Nephron (organoid): Measurements from ENCODE around the gene DIP2C.
A peak's percentile ranks its signal among the peaks of the same experiment; 100 is the strongest.
"Not testable (repeated sequence)": the region's sequence is repeated elsewhere in the genome, so short reads cannot be mapped to it uniquely, and the experiment has no call there.

Experiments
- H3K27ac Mint-ChIP-seq, 3 experiments: 2 replicates each; pipeline ENCODE4 v1.8.0; 2020; ENCODE audit warnings: mixed read lengths in 3 of 3, mild to moderate bottlenecking in 2 of 3, moderate library complexity in 1 of 3
- H3K27me3 Mint-ChIP-seq: 2 replicates; pipeline ENCODE4 v1.8.0; 2021; ENCODE audit warnings: low read depth, mild to moderate bottlenecking, moderate library complexity, mixed read lengths
- H3K36me3 Mint-ChIP-seq: 2 replicates; pipeline ENCODE4 v1.8.0; 2020; ENCODE audit warnings: low read depth, mixed read lengths
- H3K4me1 Mint-ChIP-seq: 2 replicates; pipeline ENCODE4 v1.8.0; 2020; ENCODE audit warnings: mixed read lengths
- H3K4me3 Mint-ChIP-seq, 3 experiments: 2 replicates each; pipeline ENCODE4 v1.8.0; 2020; ENCODE audit warnings: mild to moderate bottlenecking in 3 of 3, mixed read lengths in 3 of 3, moderate library complexity in 2 of 3
- H3K9me3 Mint-ChIP-seq: 2 replicates; pipeline ENCODE4 v1.8.0; 2020; ENCODE audit warnings: mixed read lengths
- TF ChIP-seq, protein P1 (sequence below), 3 experiments: fragments of 200-600 bp; sonication (generic); IDR thresholded peaks; one replicate each; pipeline ENCODE4 v1.5.0; 2021; ENCODE audit warnings: antibody characterized with exemption in 3 of 3; ENCODE audit not compliant: unreplicated experiment in 3 of 3

Gene DIP2C

DNA sequence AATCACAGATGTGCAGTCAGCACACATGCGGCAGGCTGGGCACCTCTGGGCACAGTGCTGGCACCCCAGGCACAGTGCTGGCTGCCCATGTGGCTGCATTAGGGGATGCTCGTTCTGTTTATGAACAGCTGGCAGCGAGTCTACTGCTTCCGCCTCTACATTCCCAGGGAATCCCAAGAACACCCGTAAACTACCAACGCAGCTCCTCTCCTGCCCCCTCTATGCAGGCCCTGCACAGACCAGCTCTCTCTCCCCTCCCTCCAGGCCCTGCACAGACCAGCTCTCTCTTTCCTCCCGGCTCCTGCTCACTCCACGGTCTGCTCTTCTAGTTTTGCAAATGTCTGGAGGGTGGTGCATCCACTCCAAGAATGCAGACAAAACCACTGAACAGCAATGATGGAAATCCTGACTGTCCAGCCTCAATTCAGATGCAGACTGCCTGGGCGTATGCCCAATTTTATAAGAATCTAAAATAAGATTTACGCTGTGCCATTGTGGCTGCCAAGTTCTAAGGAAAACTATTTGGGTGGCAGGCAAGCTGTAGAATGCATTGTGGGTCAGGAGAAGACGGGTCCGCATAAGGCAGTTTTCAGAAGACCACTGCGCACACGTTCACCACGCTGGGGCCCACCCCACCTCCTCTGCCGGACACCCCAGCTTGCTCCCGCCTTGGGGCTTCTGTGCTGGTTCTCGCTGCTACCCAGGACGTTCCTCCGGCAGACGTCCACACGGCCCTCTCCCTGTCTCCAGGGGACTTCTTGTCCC lies 319.6 kb downstream of the DIP2C start:
- Mint-ChIP-seq H3K4me1 (peaks cover 65% of the 10 kb centered on the region), H3K36me3 (peaks cover 49% of the 10 kb centered on the region), H3K27ac (peak overlapping the region; percentile 12 to 99 (median 93)), H3K27me3 (peaks cover 9% of the 10 kb centered on the region), H3K4me3 (peak overlapping the region in 1 of 3 experiments; percentile 16), H3K9me3 (no peaks in the 10 kb centered on the region)
- TF ChIP-seq, protein P1, sequence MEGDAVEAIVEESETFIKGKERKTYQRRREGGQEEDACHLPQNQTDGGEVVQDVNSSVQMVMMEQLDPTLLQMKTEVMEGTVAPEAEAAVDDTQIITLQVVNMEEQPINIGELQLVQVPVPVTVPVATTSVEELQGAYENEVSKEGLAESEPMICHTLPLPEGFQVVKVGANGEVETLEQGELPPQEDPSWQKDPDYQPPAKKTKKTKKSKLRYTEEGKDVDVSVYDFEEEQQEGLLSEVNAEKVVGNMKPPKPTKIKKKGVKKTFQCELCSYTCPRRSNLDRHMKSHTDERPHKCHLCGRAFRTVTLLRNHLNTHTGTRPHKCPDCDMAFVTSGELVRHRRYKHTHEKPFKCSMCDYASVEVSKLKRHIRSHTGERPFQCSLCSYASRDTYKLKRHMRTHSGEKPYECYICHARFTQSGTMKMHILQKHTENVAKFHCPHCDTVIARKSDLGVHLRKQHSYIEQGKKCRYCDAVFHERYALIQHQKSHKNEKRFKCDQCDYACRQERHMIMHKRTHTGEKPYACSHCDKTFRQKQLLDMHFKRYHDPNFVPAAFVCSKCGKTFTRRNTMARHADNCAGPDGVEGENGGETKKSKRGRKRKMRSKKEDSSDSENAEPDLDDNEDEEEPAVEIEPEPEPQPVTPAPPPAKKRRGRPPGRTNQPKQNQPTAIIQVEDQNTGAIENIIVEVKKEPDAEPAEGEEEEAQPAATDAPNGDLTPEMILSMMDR (IDR thresholded peaks at IDR 0.05; ENCODE audit: unreplicated experiment in 3 of 3), result no peak

DNA sequence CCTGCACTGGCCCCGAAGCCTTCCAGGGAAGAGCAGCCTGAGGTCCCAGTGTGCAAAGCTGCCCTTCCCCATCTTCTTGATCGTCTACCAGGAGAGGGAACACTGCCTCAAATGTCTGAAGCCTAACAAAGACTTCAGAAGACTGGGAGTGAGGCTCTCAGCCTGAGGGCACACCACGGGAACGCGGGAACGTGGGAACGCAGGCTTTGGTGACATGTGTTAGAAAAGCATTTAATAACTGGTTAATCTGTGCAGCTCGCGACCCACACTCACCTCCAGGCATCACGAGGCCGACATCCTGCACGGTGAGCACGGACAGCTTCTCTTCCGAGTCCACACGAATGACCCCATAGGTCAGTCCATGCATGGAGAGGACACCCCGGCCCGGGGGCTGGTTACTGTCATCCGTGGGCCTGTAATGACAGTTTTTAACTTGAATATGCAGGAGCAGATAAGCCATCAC lies 320.2 kb downstream of the DIP2C start:
- TF ChIP-seq, protein P1 (IDR thresholded peaks at IDR 0.05; ENCODE audit: unreplicated experiment in 3 of 3), result no peak
- H3K4me1 Mint-ChIP-seq, result peaks cover 59% of the 10 kb centered on the region

DNA sequence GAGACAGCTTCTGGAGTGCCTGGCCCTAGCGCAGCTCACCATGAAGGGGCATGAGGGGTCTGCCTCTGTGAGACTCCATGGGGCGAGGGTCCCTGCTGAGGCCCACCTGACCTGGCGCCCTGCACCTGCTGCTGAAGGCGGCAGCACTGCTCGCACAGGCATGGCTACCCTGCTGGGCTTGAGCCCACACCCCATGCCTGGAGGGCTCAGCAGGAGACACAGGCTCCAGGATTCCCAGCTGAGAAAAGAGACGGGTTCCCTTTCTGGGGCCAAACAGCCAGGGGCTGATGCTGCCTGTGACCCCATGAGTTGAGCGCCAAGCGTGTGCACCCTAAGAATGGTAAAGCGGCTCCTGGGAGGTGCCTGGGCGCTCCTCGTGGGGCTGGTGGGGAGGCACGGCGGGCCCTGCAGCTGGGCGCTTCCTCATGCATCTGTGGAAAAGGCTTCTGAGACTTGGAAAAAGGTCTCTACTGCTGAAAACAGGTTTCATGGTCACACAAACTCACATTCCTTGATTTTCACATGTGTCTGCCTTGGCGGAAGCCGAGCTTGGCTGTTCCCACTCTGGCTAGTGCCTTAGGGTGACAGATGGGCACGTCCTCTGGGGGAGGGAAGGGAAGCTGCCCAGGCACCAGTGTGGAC lies 320.8 kb downstream of the DIP2C start:
- TF ChIP-seq, protein P1 (IDR thresholded peaks at IDR 0.05; ENCODE audit: unreplicated experiment in 3 of 3), result no peak
- H3K9me3 Mint-ChIP-seq, result no peaks in the 10 kb centered on the region
- peaks cover 54% of the 10 kb centered on the region for H3K36me3 Mint-ChIP-seq
- peaks cover 54% of the 10 kb centered on the region for H3K4me1 Mint-ChIP-seq
- no peak overlapping the region for H3K4me3 Mint-ChIP-seq
- H3K27ac Mint-ChIP-seq, result peak overlapping the region in 1 of 3 experiments; percentile 99
- peaks cover 9% of the 10 kb centered on the region for H3K27me3 Mint-ChIP-seq

More for the DNA sequence above, 320.2 kb downstream of the DIP2C start:
- H3K9me3 Mint-ChIP-seq, result no peaks in the 10 kb centered on the region
- peak overlapping the region in 1 of 3 experiments; percentile 16 for H3K4me3 Mint-ChIP-seq
- H3K27me3 Mint-ChIP-seq, result peaks cover 9% of the 10 kb centered on the region
- peak overlapping the region in 2 of 3 experiments; percentile 93 to 99 for H3K27ac Mint-ChIP-seq
- H3K36me3 Mint-ChIP-seq, result peaks cover 49% of the 10 kb centered on the region

DNA sequence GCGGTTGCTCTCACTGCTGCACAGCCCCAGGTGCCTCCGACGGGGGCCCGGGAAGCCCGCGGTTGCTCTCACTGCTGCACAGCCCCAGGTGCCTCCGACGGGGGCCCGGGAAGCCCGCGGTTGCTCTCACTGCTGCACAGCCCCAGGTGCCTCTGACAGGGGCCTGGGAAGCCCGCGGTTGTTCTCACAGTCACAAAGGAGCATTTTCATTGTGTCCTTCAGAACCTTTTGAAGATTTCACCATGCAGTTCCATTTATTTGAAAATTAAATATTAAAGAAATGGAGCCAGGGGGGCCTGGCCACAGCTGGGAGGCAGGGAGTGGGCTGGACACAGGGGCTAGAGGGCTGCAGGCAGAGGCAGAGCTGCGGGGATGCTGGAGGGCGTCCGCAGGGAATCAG lies 321.4 kb downstream of the DIP2C start:
- H3K27me3 Mint-ChIP-seq, H3K9me3 Mint-ChIP-seq, H3K27ac Mint-ChIP-seq, H3K4me3 Mint-ChIP-seq: not testable (repeated sequence)
- H3K36me3 Mint-ChIP-seq, result peaks cover 55% of the 10 kb centered on the region
- peaks cover 48% of the 10 kb centered on the region for H3K4me1 Mint-ChIP-seq

DNA sequence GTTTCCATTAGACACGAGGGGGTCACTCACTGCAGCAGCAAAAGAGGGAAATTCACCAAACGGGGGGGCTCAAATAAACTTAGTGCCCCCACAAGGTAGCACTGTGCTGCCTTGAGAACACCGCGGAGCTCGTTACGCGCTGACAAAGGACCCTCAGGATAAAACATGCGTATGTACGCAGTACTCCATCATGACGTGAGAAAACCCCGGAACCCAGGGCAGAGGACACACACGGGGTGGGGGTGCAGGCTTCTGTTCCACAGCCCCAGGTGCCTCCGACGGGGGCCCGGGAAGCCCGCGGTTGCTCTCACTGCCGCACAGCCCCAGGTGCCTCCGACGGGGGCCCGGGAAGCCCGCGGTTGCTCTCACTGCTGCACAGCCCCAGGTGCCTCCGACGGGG lies 321.8 kb downstream of the DIP2C start:
- TF ChIP-seq, protein P1 (IDR thresholded peaks at IDR 0.05; ENCODE audit: unreplicated experiment in 3 of 3), result no peak
- Mint-ChIP-seq H3K4me3 (no peak overlapping the region), H3K27ac (peak overlapping the region in 2 of 3 experiments; percentile 32 to 68), H3K9me3 (no peaks in the 10 kb centered on the region), H3K27me3 (peaks cover 9% of the 10 kb centered on the region), H3K4me1 (peaks cover 48% of the 10 kb centered on the region), H3K36me3 (peaks cover 60% of the 10 kb centered on the region)

DNA sequence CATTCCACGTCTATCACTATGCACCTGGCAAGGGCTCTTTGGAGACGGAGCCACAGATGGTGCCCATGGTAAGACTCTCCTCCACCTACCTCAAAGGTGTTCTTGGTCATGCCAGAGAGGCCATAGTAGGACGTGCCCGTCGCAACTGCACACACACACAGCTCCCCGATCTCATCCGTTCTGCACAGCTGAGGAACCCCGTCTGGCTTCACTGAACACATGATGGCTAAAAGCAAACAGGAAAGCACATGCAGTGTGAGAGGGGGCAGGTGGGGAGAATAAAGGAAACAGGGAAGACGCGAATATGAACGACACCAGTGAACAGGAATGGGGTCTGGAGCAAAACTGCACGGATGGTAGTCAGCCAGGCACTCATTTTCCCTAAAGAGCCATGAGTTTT lies 323.3 kb downstream of the DIP2C start:
- peak overlapping the region in 2 of 3 experiments; percentile 6 to 32 for H3K27ac Mint-ChIP-seq
- peaks cover 50% of the 10 kb centered on the region for H3K4me1 Mint-ChIP-seq
- peaks cover 9% of the 10 kb centered on the region for H3K27me3 Mint-ChIP-seq
- peak overlapping the region in 1 of 3 experiments; percentile 15 for H3K4me3 Mint-ChIP-seq
- TF ChIP-seq, protein P1 (IDR thresholded peaks at IDR 0.05; ENCODE audit: unreplicated experiment in 3 of 3), result no peak
- peaks cover 73% of the 10 kb centered on the region for H3K36me3 Mint-ChIP-seq
- no peaks in the 10 kb centered on the region for H3K9me3 Mint-ChIP-seq
